Kidney glomerular epithelial cell (primary cell): ENCODE results near the gene LIPC.

Experiments used
- DNase-seq: peaks from one replicate; lab custom pipeline; 2025; lab: John Stamatoyannopoulos, UW

Gene LIPC

DNA sequence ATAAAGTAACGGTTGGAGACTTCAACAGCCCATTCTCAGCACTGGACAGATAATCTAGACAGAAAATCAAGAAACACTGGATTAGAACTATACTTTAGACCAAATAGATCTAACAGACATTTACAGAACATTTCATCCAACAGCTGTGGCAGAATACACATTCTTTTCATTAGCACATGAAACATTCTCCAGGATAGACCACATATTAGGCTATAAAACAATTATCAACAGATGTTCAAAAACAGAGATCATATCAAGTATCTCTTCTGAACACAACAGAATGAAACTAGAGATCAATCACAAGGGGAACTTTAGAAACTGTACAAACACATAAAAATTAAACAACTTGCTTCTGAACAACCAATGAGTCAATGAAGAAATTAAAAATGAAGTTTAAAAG, 184.4 kb downstream of the LIPC start:
- no peak for DNase-seq
